WTC11 (cell line): ENCODE measurements around the gene COL4A2. TPM values are rescaled to one million over a fixed set of nuclear protein-coding genes. Genes with fewer than 3 reads are reported as not detected.
A peak's percentile ranks its signal among the peaks of the same experiment; 100 is the strongest.
"Not testable (repeated sequence)": the region's sequence is repeated elsewhere in the genome, so short reads cannot be mapped to it uniquely, and the experiment has no call there.

ENCODE experiments used
- ATAC-seq: fragments of 200-7000 bp; cut with Tn5 transposase; 2 replicates; pipeline ENCODE4 v1.10.0; 2021; ENCODE audit warnings: mild to moderate bottlenecking, moderate library complexity
- CTCF ChIA-PET: fragments of 300-600 bp; sonication (Branson Sonifier 250); formaldehyde crosslinking; loops from one replicate; lab custom pipeline; 2021; ENCODE audit warnings: antibody characterized with exemption; lab: Charles Lee
- POLR2A ChIA-PET: fragments of 350-600 bp; sonication (Branson Sonifier 250); formaldehyde crosslinking; loops from one replicate; lab custom pipeline; 2021; ENCODE audit warnings: antibody characterized with exemption; lab: Charles Lee
- DNase-seq: peaks from one replicate; pipeline ENCODE4 v3.0.0; 2021; ENCODE audit warnings: low spot score
- H3K27ac Mint-ChIP-seq: 2 replicates; pipeline ENCODE4 v1.8.0; 2021; ENCODE audit warnings: mixed read lengths
- H3K27me3 Mint-ChIP-seq: 2 replicates; pipeline ENCODE4 v1.8.0; 2021; ENCODE audit warnings: low read depth, mild to moderate bottlenecking, moderate library complexity, mixed read lengths
- H3K36me3 Mint-ChIP-seq: 2 replicates; pipeline ENCODE4 v1.8.0; 2021; ENCODE audit warnings: mixed read lengths
- H3K4me1 Mint-ChIP-seq: 2 replicates; pipeline ENCODE4 v1.8.0; 2022; ENCODE audit warnings: mixed read lengths
- H3K4me3 Mint-ChIP-seq: 2 replicates; pipeline ENCODE4 v1.8.0; 2021; ENCODE audit warnings: mild to moderate bottlenecking, moderate library complexity, mixed read lengths
- H3K9me3 Mint-ChIP-seq: 2 replicates; pipeline ENCODE4 v1.8.0; 2021; ENCODE audit warnings: mixed read lengths
- NFATC4 ChIP-seq: fragments of 250-450 bp; sonication (Bioruptor Pico); IDR thresholded peaks from 2 replicates; pipeline ENCODE4 v1.9.0; 2021; ENCODE audit warnings: mild to moderate bottlenecking
- NFE2L1 ChIP-seq: sonication (generic); formaldehyde crosslinking; IDR thresholded peaks from 2 replicates; pipeline ENCODE4 v1.8.1; 2023; ENCODE audit warnings: missing genetic modification reagents
- SMAD3 ChIP-seq: sonication (generic); formaldehyde crosslinking; IDR thresholded peaks from 2 replicates; pipeline ENCODE4 v1.8.0; 2022; ENCODE audit warnings: missing genetic modification reagents, mild to moderate bottlenecking, borderline replicate concordance
- ZBTB21 ChIP-seq: sonication (generic); formaldehyde crosslinking; IDR thresholded peaks from 2 replicates; pipeline ENCODE4 v1.8.1; 2023; ENCODE audit warnings: mild to moderate bottlenecking, missing genetic modification reagents, borderline replicate concordance
- ZNF219 ChIP-seq: sonication (generic); formaldehyde crosslinking; IDR thresholded peaks from 2 replicates; pipeline ENCODE4 v1.8.0; 2023; ENCODE audit warnings: missing genetic modification reagents, mild to moderate bottlenecking, borderline replicate concordance
- total RNA-seq: library from RNA; stranded (reverse); gene quantifications from 3 replicates; pipeline ENCODE4 v1.2.3, GENCODE V29; 2021
- TF ChIP-seq, protein P1 (sequence below): fragments of 250-450 bp; sonication (Bioruptor Pico); IDR thresholded peaks from 2 replicates; pipeline ENCODE4 v1.9.0; 2021; ENCODE audit warnings: mild to moderate bottlenecking, borderline replicate concordance
- TF ChIP-seq, protein P2 (sequence below): sonication (generic); formaldehyde crosslinking; IDR thresholded peaks from 2 replicates; pipeline ENCODE4 v1.8.0; 2022; ENCODE audit warnings: mild to moderate bottlenecking, missing genetic modification reagents
- TF ChIP-seq, protein P3 (sequence below): fragments of 200-600 bp; IDR thresholded peaks from 2 replicates; pipeline ENCODE4 v1.8.0; 2022; ENCODE audit warnings: antibody characterized with exemption
- TF ChIP-seq, protein P4 (sequence below): sonication (generic); formaldehyde crosslinking; IDR thresholded peaks from 2 replicates; pipeline ENCODE4 v1.8.1; 2023; ENCODE audit warnings: mild to moderate bottlenecking, missing genetic modification reagents, moderate library complexity
- TF ChIP-seq, protein P5 (sequence below): sonication (generic); formaldehyde crosslinking; IDR thresholded peaks from 2 replicates; pipeline ENCODE4 v1.8.1; 2022; ENCODE audit warnings: mild to moderate bottlenecking, moderate library complexity, missing genetic modification reagents
- TF ChIP-seq, protein P6 (sequence below): sonication (generic); formaldehyde crosslinking; IDR thresholded peaks from 2 replicates; pipeline ENCODE4 v1.8.0; 2022; ENCODE audit warnings: mild to moderate bottlenecking, missing genetic modification reagents

The COL4A2 gene
- total RNA-seq, 1 experiment from 2014 or later: 109 TPM

DNA sequence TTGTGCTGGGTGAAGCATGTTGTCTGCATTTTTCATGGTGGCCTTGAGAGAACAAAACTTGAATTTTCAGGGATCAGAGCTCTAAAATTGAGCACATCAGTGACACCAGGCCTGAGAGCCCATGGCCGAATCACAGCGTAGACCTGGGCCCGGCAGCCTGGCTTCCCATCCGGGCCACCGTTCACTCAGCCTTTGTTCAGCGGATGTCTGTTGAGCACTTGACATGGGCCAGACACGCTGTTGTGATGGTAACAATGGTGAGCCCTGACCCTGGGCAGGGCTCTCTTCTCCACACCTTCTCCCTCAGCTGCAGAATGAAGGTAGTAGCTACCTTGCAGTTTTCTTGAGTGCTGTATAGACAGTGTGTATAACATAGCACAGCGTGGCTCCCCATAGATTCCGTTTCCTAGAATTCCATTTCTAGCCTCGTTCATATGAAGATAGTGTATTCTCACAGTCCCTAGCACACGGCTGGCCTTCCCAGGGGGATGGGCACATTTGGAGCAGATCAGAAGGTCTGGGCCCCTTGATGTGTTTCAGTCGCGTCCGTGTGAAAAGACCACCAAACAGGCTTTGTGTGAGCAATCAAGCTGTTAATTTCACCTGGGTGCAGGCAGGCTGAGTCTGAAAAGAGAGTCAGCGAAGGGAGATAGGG lies 179.1 kb downstream of the COL4A2 start:
- CTCF ChIA-PET: interaction anchor here (3.1 kb wide), 1 partner anchor 31 kb away, joined by 16 read pairs; no protein-coding TSS in a partner anchor
- TF ChIP-seq NFE2L1 (CRISPR knock-in tag): no peak
- no peak for TF ChIP-seq ZNF219 (CRISPR knock-in tag)
- TF ChIP-seq, protein P1, sequence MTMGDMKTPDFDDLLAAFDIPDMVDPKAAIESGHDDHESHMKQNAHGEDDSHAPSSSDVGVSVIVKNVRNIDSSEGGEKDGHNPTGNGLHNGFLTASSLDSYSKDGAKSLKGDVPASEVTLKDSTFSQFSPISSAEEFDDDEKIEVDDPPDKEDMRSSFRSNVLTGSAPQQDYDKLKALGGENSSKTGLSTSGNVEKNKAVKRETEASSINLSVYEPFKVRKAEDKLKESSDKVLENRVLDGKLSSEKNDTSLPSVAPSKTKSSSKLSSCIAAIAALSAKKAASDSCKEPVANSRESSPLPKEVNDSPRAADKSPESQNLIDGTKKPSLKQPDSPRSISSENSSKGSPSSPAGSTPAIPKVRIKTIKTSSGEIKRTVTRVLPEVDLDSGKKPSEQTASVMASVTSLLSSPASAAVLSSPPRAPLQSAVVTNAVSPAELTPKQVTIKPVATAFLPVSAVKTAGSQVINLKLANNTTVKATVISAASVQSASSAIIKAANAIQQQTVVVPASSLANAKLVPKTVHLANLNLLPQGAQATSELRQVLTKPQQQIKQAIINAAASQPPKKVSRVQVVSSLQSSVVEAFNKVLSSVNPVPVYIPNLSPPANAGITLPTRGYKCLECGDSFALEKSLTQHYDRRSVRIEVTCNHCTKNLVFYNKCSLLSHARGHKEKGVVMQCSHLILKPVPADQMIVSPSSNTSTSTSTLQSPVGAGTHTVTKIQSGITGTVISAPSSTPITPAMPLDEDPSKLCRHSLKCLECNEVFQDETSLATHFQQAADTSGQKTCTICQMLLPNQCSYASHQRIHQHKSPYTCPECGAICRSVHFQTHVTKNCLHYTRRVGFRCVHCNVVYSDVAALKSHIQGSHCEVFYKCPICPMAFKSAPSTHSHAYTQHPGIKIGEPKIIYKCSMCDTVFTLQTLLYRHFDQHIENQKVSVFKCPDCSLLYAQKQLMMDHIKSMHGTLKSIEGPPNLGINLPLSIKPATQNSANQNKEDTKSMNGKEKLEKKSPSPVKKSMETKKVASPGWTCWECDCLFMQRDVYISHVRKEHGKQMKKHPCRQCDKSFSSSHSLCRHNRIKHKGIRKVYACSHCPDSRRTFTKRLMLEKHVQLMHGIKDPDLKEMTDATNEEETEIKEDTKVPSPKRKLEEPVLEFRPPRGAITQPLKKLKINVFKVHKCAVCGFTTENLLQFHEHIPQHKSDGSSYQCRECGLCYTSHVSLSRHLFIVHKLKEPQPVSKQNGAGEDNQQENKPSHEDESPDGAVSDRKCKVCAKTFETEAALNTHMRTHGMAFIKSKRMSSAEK (CRISPR knock-in tag): 0 out of 2 replicates have a peak, but pooled peaks have one; percentile 7
- TF ChIP-seq, all 79 proteins: peak for 1
- Mint-ChIP-seq H3K36me3 (peaks cover 30% of the 10 kb centered on the region), H3K9me3 (no peaks in the 10 kb centered on the region), H3K4me3 (peak overlapping the region; percentile 34), H3K27me3 (no peaks in the 10 kb centered on the region), H3K27ac (peak overlapping the region; percentile 99), H3K4me1 (peaks cover 34% of the 10 kb centered on the region)
- ATAC-seq (peak; percentile 44), DNase-seq (no peak)
- POLR2A ChIA-PET: interaction anchor here (1.0 kb wide), 1 partner anchor 41 kb away, joined by 3 read pairs; no protein-coding TSS in a partner anchor

DNA sequence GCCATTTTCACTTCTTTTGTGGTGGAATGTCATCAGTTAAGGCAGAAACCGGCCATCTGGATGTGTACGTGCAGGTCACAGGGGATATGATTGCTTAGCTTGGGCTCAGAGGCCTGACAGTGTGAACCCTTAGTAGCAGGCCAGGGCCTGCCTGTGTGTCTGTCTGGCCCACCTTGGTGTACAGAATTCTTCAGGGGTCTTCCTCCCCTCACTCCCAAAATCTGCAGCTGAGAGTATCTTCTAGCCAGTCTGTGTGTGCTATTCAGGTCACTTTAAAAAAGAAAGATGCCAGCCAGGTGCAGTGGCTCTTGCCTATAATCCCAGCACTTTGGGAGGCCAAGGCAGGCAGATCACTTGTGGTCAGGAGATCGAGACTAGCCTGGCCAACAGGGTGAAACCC lies 179.8 kb downstream of the COL4A2 start:
- CTCF ChIA-PET: interaction anchor here (3.1 kb wide), 1 partner anchor 31 kb away, joined by 16 read pairs; no protein-coding TSS in a partner anchor
- H3K4me3 Mint-ChIP-seq, H3K27me3 Mint-ChIP-seq, H3K9me3 Mint-ChIP-seq, ATAC-seq, DNase-seq, POLR2A ChIA-PET: not testable (repeated sequence)
- peaks cover 29% of the 10 kb centered on the region for H3K36me3 Mint-ChIP-seq
- peak overlapping the region; percentile 99 for H3K27ac Mint-ChIP-seq
- peaks cover 34% of the 10 kb centered on the region for H3K4me1 Mint-ChIP-seq

DNA sequence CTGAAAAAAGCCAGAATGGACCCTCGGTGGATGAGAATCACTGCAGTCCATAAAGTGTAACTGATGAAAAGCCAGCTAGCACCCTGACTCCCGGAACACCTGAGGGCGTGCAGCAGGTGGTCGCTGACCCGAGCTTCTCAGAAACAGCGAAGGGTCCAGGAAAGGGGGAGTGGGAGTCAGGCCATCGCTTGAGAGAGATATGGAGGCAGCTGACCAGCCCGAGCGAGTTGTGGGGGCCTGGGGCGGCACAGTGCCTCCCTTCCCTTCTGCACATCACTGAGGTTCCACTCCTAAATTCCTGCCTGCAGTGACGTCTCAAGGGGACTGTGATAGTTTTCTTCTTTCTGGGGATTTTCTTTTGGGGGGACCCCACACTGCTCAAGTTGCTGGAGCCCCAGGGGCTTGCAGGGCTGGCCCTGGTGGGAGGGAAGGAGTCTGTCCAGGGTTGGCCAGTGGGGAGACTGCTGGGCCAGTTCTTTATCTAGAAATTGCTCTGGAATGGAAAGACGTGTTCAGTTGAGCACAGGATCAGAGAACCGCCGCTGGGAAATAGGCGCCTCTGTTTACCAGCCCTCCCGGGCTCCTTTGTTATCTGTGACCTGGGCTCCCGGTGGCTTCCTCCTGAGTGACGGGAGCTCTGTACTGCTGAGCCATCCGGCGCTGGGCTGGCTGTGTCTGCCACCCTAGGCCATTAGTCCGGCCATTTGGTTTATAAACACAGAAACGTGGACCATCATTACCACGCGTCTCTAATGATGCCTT lies 183.1 kb downstream of the COL4A2 start:
- ATAC-seq: no peak
- Mint-ChIP-seq H3K36me3 (peaks cover 18% of the 10 kb centered on the region), H3K4me3 (no peak overlapping the region), H3K27me3 (no peaks in the 10 kb centered on the region), H3K27ac (peak overlapping the region; percentile 92), H3K4me1 (peaks cover 23% of the 10 kb centered on the region), H3K9me3 (no peaks in the 10 kb centered on the region)
- POLR2A ChIA-PET: no interaction called here
- CTCF ChIA-PET: no interaction called here
- DNase-seq: no peak
- TF ChIP-seq, protein P2, sequence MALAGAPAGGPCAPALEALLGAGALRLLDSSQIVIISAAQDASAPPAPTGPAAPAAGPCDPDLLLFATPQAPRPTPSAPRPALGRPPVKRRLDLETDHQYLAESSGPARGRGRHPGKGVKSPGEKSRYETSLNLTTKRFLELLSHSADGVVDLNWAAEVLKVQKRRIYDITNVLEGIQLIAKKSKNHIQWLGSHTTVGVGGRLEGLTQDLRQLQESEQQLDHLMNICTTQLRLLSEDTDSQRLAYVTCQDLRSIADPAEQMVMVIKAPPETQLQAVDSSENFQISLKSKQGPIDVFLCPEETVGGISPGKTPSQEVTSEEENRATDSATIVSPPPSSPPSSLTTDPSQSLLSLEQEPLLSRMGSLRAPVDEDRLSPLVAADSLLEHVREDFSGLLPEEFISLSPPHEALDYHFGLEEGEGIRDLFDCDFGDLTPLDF (CRISPR knock-in tag): no peak
- TF ChIP-seq ZBTB21: no peak
- TF ChIP-seq NFATC4 (CRISPR knock-in tag): no peak
- no peak for TF ChIP-seq SMAD3 (CRISPR knock-in tag)
- TF ChIP-seq, protein P3, sequence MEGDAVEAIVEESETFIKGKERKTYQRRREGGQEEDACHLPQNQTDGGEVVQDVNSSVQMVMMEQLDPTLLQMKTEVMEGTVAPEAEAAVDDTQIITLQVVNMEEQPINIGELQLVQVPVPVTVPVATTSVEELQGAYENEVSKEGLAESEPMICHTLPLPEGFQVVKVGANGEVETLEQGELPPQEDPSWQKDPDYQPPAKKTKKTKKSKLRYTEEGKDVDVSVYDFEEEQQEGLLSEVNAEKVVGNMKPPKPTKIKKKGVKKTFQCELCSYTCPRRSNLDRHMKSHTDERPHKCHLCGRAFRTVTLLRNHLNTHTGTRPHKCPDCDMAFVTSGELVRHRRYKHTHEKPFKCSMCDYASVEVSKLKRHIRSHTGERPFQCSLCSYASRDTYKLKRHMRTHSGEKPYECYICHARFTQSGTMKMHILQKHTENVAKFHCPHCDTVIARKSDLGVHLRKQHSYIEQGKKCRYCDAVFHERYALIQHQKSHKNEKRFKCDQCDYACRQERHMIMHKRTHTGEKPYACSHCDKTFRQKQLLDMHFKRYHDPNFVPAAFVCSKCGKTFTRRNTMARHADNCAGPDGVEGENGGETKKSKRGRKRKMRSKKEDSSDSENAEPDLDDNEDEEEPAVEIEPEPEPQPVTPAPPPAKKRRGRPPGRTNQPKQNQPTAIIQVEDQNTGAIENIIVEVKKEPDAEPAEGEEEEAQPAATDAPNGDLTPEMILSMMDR: no peak
- TF ChIP-seq, protein P4, sequence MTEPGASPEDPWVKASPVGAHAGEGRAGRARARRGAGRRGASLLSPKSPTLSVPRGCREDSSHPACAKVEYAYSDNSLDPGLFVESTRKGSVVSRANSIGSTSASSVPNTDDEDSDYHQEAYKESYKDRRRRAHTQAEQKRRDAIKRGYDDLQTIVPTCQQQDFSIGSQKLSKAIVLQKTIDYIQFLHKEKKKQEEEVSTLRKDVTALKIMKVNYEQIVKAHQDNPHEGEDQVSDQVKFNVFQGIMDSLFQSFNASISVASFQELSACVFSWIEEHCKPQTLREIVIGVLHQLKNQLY (CRISPR knock-in tag): no peak
- TF ChIP-seq, protein P5, sequence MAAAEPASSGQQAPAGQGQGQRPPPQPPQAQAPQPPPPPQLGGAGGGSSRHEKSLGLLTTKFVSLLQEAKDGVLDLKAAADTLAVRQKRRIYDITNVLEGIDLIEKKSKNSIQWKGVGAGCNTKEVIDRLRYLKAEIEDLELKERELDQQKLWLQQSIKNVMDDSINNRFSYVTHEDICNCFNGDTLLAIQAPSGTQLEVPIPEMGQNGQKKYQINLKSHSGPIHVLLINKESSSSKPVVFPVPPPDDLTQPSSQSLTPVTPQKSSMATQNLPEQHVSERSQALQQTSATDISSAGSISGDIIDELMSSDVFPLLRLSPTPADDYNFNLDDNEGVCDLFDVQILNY (CRISPR knock-in tag): no peak
- TF ChIP-seq, protein P6, sequence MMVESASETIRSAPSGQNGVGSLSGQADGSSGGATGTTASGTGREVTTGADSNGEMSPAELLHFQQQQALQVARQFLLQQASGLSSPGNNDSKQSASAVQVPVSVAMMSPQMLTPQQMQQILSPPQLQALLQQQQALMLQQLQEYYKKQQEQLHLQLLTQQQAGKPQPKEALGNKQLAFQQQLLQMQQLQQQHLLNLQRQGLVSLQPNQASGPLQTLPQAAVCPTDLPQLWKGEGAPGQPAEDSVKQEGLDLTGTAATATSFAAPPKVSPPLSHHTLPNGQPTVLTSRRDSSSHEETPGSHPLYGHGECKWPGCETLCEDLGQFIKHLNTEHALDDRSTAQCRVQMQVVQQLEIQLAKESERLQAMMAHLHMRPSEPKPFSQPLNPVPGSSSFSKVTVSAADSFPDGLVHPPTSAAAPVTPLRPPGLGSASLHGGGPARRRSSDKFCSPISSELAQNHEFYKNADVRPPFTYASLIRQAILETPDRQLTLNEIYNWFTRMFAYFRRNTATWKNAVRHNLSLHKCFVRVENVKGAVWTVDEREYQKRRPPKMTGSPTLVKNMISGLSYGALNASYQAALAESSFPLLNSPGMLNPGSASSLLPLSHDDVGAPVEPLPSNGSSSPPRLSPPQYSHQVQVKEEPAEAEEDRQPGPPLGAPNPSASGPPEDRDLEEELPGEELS (CRISPR knock-in tag): no peak
